NCI-H146 treated with DMSO at 0.1 percent for 48 hours (cell line): ENCODE results near the gene COL7A1.
"Not testable (repeated sequence)": the region's sequence is repeated elsewhere in the genome, so short reads cannot be mapped to it uniquely, and the experiment has no call there.

Experiments used
- DNase-seq: peaks from one replicate; lab custom pipeline; 2025; ENCODE audit not compliant: unreplicated experiment; lab: John Stamatoyannopoulos, UW

Gene COL7A1

GRCh38 chr3:48548126-48548525 is 47.0 kb downstream of the COL7A1 start:
- DNase-seq, result no peak

- DNase-seq, result no peak
Measured at GRCh38 chr3:48546203-48546829, 48.8 kb downstream of the COL7A1 start.

GRCh38 chr3:48544141-48544540 is 51.0 kb downstream of the COL7A1 start:
- no peak for DNase-seq

- DNase-seq, result no peak
Measured at GRCh38 chr3:48543271-48543866, 51.8 kb downstream of the COL7A1 start.

- DNase-seq, result no peak
Measured at GRCh38 chr3:48538451-48538850, 56.7 kb downstream of the COL7A1 start.

GRCh38 chr3:48536785-48537184 is 58.3 kb downstream of the COL7A1 start:
- no peak for DNase-seq

GRCh38 chr3:48536116-48536515 is 59.0 kb downstream of the COL7A1 start:
- DNase-seq, result no peak

GRCh38 chr3:48535578-48535977 is 59.6 kb downstream of the COL7A1 start:
- DNase-seq, result no peak

- DNase-seq, result no peak
Measured at GRCh38 chr3:48532977-48533337, 62.2 kb downstream of the COL7A1 start.

GRCh38 chr3:48532271-48532976 is 62.7 kb downstream of the COL7A1 start:
- DNase-seq, result no peak

- not testable (repeated sequence) for DNase-seq
Measured at GRCh38 chr3:48530701-48531100, 64.4 kb downstream of the COL7A1 start.

- DNase-seq, result no peak
Measured at GRCh38 chr3:48528754-48529153, 66.4 kb downstream of the COL7A1 start.

- DNase-seq, result no peak
Measured at GRCh38 chr3:48528048-48528447, 67.1 kb downstream of the COL7A1 start.

GRCh38 chr3:48524970-48525369 is 70.2 kb downstream of the COL7A1 start:
- no peak for DNase-seq

GRCh38 chr3:48521635-48522034 is 73.5 kb downstream of the COL7A1 start:
- no peak for DNase-seq

GRCh38 chr3:48519277-48519643 is 75.9 kb downstream of the COL7A1 start:
- no peak for DNase-seq

GRCh38 chr3:48518638-48519276 is 76.4 kb downstream of the COL7A1 start:
- DNase-seq, result no peak

GRCh38 chr3:48518069-48518468 is 77.1 kb downstream of the COL7A1 start:
- no peak for DNase-seq

- DNase-seq, result no peak
Measured at GRCh38 chr3:48516571-48516970, 78.6 kb downstream of the COL7A1 start.

GRCh38 chr3:48514431-48515227 is 80.5 kb downstream of the COL7A1 start:
- DNase-seq, result no peak
